HG03139 (cell line): ENCODE data around the gene ACE.

Experiments used
- ATAC-seq: cut with Tn5 transposase; IDR thresholded peaks from one replicate; pipeline ENCODE4 v1.9.1; 2021; ENCODE audit not compliant: unreplicated experiment

Gene ACE

GRCh38 chr17:63534816-63535455, 58.1 kb downstream of the ACE start:
- ATAC-seq, result no peak

GRCh38 chr17:63535640-63536039, 58.8 kb downstream of the ACE start:
- ATAC-seq, result no peak

- no peak for ATAC-seq
Observed at GRCh38 chr17:63537001-63537400, 60.1 kb downstream of the ACE start.

GRCh38 chr17:63537991-63538692, 61.3 kb downstream of the ACE start:
- ATAC-seq, result no peak

- ATAC-seq, result no peak
Observed at GRCh38 chr17:63538693-63539595, 62.1 kb downstream of the ACE start.

GRCh38 chr17:63540590-63540989, 63.7 kb downstream of the ACE start:
- no peak for ATAC-seq

- ATAC-seq, result no peak
Observed at GRCh38 chr17:63542218-63542545, 65.3 kb downstream of the ACE start.

- ATAC-seq, result no peak
Observed at GRCh38 chr17:63542942-63543821, 66.3 kb downstream of the ACE start.

GRCh38 chr17:63543822-63544420, 67.1 kb downstream of the ACE start:
- no peak for ATAC-seq

GRCh38 chr17:63544467-63545301, 67.8 kb downstream of the ACE start:
- no peak for ATAC-seq

GRCh38 chr17:63546308-63547082, 69.6 kb downstream of the ACE start:
- ATAC-seq, result no peak

GRCh38 chr17:63547083-63547523, 70.2 kb downstream of the ACE start:
- ATAC-seq, result no peak
